ENCODE data around the gene CUTC.

Gene CUTC

DNA sequence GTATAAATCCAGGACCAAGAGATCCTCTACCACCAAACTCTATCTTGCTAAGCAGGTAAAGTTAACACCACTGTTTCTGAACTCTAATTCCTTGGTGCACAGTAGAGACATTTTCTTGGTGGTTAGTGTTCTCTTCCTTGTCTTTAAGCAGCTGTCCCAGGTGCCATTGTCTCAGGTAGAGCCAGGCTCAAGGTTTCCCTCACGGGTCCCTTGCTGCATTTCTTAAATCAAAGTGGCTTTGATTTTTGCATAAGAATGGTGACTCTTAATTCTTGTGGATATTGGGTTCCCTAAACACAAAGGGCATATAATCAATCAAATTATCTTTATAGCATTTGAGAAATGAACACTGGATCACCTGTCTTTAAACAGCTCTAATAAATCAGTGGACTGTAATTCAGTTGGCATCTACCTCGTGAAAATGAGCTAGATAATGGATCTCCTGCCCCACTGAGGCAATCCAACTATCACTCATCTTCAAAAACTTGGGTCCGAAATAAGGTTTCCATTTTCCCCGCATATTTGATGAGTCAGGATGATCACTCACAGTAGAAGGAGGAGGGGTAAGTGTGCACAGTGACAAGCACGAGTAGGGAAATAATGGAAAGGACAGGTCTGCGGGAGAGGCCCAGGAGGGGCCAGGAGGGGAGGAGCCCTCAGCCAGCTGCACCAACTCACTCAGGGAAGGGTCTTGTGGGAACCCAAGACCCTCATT, 52.9 kb downstream of the CUTC start:
- DNase-seq = no peak

DNA sequence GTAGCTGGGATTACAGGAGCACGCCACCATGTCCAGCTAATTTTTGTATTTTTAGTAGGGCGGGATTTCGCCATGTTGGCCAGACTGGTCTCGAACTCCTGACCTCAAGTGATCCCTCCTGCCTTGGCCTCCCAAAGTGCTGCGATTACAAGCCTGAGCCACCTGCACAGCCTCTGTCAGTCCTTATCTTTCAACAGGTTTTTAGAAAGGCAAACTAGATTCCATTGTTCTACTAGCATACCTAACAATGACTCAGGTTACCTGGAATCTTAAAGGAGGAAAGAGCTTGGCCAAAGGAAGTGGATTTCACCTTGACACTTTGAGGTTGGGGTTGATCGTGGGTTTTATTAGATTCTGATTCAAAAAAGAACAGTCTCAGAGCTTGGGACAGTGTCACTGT, 53.6 kb downstream of the CUTC start:
- no peak for DNase-seq

DNA sequence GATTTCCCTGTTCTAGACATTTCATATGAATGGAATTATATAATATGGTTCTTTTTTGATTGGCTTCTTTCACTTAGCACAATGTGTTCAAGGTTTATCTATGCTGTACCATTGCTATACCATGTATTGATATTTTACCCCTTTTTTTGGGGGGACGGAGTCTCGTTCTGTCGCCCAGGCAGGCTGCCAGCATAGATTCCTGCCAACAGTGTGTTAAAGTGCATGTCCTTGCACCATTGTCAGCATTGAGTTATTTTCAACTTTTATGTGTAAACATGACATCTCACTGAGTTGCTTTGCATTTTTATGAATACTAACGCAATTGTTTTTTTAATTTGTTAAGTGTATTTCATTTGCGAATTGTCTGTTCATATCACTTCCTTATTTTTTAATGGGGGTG, 55.3 kb downstream of the CUTC start:
- DNase-seq = no peak

DNA sequence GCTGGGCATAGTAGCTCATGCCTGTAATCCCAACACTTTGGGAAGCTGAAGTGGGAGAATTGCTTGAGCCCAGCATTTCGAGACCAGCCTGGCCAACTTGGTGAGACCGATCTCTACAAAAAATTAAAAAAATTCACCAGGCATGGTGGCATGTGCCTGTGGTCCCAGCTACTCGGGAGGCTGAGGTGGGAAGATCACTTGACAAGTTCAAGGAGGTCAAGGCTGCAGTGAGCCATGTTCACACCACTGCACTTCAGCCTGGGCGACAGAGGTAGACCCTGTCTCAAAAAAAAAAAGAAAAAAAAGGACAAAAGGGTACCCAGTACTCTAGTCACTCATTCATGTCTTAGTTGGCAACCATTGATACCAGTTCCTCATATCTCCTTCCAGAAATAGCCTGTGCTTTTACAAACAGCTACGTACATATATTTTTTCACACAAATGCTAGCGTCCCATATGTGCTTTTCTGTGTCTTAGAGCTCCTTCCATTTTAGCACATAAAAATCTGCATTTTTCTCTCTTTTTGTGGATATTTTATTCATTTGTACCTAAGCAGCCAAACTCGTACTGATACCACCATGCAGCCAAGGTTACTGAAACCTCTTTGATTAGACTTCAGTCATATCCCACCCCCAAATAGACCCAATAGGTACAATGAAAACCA, 55.9 kb downstream of the CUTC start:
- DNase-seq = no peak

DNA sequence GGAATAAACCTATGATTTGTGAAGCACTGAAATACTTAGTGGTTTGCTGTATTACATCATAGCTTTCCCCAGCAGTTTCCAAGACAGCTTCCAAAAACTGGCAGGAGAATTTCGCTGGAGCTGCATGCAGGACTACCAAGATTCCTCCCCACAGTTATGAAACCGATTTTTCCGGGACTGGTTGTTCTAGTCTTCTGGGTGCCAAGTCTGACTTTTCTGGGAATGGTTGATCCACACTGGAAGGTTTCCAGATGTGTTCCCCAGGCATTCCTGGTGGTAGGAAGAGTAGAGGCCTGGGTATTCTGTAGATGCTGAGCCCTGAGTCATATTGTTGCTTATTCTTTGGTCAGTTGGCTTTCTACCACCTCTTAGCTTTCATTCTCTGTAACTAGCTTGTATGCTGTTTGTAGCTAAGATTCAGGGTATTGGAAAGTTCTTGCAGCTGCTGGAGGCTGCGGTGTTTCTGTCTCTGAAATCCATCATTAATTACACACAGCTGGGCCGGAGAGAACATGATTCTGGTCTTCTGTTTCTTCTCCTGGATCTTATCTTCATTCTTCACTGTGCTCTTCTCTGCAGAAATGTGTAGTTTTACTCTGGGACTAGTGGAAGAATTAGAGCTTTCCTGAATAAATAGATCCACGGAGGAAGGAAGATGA, 56.7 kb downstream of the CUTC start:
- no peak for DNase-seq

DNA sequence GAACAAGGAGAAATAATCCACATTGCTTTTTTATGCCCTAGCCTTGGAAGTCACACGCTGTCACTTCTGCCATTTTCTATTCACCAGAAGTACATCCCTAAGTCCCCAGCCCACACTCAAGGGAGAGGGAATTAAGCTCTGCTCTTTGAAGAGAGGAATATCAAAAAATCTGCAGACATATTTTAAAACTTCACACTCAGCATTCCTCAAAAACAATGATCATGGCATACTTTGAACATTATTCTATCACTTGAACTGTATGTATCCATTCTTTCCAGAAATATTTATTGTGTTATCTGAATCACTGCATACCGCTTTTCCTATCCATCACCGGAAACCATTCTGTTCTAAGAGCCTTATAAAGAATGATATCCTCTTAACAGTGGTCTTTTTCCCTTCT, 59.8 kb downstream of the CUTC start:
- DNase-seq = no peak

DNA sequence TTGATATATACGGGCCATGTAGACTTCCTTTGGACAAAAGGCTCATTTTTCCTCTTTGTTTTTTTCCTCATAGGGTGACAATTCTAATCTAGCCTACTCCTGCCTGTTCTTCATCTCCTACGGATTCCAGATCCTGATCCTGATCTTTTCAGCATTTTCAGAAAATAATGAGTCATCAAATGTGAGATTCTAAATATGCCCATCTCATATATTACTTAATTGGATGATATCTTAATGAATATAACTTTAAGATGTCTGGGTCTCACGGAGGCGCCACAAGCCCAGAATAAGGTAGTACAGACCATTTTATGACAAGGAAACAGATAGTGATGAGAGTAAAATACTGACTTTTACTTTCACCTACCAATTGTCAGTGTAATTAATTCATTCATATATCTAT, 61.8 kb downstream of the CUTC start:
- no peak for DNase-seq

DNA sequence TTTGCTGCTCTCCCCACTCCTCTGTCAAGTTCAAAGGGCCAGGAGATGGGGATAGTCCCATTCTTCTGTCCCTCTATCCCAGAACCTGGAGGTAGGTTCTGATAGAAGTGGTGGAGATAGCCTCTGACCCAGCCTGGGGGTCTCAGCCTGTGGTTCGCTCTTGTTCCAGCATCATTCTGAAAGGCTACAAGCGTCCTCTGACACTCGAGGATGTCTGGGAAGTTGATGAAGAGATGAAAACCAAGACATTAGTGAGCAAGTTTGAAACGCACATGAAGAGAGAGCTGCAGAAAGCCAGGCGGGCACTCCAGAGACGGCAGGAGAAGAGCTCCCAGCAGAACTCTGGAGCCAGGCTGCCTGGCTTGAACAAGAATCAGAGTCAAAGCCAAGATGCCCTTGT, 64.9 kb downstream of the CUTC start:
- DNase-seq = no peak

DNA sequence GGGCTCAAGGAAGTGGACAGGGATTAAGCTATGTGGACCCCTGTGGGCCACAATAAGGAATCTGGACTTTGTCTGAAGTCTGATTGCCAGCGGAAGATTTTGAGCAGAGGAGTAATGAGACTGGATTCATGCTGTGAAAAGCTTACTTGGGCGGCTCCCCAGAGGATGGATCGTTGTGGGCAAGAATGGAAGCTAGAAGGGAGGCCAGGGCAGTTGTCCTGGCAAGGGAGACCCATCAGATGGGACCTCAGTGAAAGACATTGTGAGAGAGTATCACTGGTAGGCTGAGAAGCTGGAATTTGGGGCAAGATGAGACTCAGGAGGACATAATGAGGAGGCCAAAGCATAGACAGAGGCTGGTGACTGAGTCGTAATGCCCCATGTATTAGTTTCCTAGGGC, 66.0 kb downstream of the CUTC start:
- DNase-seq = no peak

DNA sequence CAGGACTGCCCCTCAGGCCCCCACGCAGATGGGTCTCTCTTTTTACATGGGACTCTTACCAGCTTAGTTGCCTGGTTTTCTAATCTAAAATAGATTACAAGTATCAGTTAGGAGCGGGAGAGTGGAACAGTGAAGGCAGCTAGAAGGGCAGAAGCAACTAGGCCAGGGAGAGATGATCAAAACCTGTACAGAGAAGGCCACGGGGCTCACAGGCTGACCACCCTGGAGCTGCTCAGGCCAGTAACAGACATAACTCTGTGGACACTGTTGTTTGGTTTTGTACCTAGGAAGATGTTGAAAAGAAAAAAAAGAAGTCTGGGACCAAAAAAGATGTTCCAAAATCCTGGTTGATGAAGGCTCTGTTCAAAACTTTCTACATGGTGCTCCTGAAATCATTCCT, 66.9 kb downstream of the CUTC start:
- no peak for DNase-seq

DNA sequence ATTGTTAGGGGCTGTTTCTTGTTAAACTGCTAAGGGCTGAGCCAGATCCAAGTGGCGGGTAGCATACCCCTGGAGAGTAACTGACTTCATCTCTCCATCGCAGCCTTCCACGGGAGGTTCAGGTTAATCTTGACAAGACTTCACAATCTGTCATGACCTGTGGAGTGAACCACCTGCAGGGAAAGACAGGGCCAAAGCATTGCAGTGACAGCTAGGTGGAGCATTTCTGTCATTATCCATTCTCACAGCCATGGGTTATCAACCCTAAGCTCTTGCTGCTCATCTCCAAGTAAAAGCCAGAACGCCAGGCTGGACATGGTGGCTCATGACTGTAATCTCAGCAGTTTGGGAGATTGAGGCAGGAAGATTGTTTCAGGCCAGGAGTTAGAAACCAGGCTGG, 67.6 kb downstream of the CUTC start:
- DNase-seq = no peak

DNA sequence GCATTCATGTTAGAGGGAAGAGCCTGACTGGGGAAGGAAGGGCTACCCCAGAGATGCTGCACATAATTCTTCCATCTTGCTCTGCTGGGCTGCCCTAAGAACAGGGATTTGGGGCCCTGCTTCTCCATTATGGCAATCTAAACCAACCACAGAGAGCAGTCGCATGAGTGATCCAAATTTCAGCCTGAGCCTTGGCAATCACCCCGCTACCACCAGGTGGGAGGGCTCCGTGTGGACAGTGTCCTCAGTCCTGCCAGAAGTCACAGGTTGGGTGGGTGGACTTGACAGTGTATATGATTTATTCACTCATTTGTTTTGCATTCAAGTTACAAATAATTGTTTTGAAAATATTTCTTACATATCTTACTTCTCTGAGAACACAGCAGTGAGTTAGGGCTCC, 72.4 kb downstream of the CUTC start:
- DNase-seq = no peak

DNA sequence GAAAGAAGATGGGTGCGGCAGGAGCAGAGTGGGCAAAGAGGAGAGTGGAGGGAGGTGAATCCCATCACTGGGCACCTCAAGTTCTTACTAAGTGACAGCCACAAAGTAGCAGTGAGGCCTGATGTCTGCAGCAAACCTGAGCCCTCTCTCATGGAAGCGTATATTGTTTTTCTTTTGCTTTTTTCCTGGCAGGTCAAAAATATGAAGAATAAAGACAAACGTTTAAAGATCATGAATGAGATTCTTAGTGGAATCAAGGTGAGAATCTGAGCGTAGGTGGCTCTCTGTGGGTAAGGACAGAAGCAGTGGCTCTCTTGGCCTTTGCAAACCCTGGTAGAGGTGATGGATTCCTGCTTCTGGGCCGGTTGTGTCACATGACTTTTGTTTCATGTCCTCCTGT, 73.2 kb downstream of the CUTC start:
- no peak for DNase-seq

All from retina (tissue), 1 donor.